ENCODE measurements around the gene KCNJ6.

The KCNJ6 gene

DNA sequence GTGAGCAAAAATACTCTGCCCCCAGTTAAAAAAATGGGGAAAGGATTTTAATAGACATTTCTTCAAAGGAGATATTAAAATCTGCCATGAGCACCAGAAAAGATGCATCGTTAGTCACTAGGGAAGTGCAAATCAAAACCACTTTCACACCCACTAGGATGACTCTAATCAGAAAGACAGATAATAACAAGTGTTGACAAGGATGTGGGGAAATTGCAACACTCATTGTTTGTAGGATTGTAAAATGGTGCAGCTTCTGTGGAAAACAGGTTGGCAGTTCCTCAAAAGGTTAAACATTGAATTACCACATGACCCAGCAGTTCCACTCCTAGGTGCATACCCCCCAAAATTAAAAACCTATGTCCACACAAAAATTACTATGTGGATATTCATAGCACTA, 112.3 kb downstream of the KCNJ6 start:
- CTCF ChIA-PET, result no interaction called here
- DNase-seq (ENCODE audit: extremely low spot score), result no peak
- POLR2A ChIA-PET, result no interaction called here
- no peak for TF ChIP-seq HDGF (IDR thresholded peaks at IDR 0.05; ENCODE audit: borderline replicate concordance)
- TF ChIP-seq LEF1 (IDR thresholded peaks at IDR 0.05; ENCODE audit: borderline replicate concordance), result no peak
- no peak for TF ChIP-seq FOXK2 (IDR thresholded peaks at IDR 0.05)
- no peak for TF ChIP-seq CTBP1 (IDR thresholded peaks at IDR 0.05; ENCODE audit: borderline replicate concordance)
- TF ChIP-seq FOXM1 (IDR thresholded peaks at IDR 0.05; ENCODE audit: borderline replicate concordance), result no peak
- no peak for TF ChIP-seq ELF4 (IDR thresholded peaks at IDR 0.05)
- no peak for TF ChIP-seq SP1 (IDR thresholded peaks at IDR 0.05)
- TF ChIP-seq FOXA1 (IDR thresholded peaks at IDR 0.05), result no peak
- TF ChIP-seq, protein P1, sequence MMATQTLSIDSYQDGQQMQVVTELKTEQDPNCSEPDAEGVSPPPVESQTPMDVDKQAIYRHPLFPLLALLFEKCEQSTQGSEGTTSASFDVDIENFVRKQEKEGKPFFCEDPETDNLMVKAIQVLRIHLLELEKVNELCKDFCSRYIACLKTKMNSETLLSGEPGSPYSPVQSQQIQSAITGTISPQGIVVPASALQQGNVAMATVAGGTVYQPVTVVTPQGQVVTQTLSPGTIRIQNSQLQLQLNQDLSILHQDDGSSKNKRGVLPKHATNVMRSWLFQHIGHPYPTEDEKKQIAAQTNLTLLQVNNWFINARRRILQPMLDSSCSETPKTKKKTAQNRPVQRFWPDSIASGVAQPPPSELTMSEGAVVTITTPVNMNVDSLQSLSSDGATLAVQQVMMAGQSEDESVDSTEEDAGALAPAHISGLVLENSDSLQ (IDR thresholded peaks at IDR 0.05), result no peak
- no peak for TF ChIP-seq L3MBTL2 (conservative IDR thresholded peaks at IDR 0.05)
- TF ChIP-seq TARDBP (IDR thresholded peaks at IDR 0.05), result no peak
- no peak for TF ChIP-seq BHLHE40 (IDR thresholded peaks at IDR 0.05; ENCODE audit: borderline replicate concordance)
- no peak for TF ChIP-seq NFRKB (IDR thresholded peaks at IDR 0.05)
- TF ChIP-seq ARNT (IDR thresholded peaks at IDR 0.05), result no peak

DNA sequence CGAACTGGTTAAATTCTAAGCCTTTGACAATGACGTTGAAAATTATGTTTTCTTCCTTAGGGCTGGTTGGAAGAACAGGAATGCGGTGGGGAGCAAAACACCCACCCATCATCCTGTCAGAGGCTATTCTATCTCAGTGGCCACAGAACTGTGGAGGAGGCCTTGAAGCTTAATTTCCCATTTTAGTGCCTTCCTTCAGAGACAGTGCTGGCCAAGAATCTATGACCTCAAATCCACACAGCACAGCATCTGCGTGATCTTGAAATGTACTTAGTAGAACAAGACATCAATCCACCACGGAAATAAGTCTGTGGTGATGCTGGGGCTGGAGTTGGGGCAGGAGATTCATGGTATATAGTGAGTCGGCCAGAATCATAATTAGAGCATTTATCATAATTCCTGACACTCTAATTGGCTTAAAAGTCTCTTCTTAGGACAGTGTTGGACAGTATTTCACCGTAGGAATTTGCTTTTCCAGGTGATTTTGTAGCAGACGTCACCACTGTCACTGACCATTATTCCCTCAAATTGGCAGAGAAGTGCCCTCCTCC, 113.1 kb downstream of the KCNJ6 start:
- ChIA-PET CTCF (no interaction called here), POLR2A (no interaction called here)
- TF ChIP-seq LEF1 (IDR thresholded peaks at IDR 0.05; ENCODE audit: borderline replicate concordance) (no peak), HDGF (IDR thresholded peaks at IDR 0.05; ENCODE audit: borderline replicate concordance) (no peak), SUZ12 (IDR thresholded peaks at IDR 0.05) (no peak), L3MBTL2 (conservative IDR thresholded peaks at IDR 0.05) (no peak), FOXK2 (IDR thresholded peaks at IDR 0.05) (no peak), NFRKB (IDR thresholded peaks at IDR 0.05) (no peak), ZNF384 (IDR thresholded peaks at IDR 0.05) (no peak), CTBP1 (IDR thresholded peaks at IDR 0.05; ENCODE audit: borderline replicate concordance) (no peak), ARNT (IDR thresholded peaks at IDR 0.05) (no peak), SP1 (IDR thresholded peaks at IDR 0.05) (no peak), TARDBP (IDR thresholded peaks at IDR 0.05) (no peak), BHLHE40 (IDR thresholded peaks at IDR 0.05; ENCODE audit: borderline replicate concordance) (no peak), FOXA1 (IDR thresholded peaks at IDR 0.05) (no peak), ELF4 (IDR thresholded peaks at IDR 0.05) (no peak), FOXM1 (IDR thresholded peaks at IDR 0.05; ENCODE audit: borderline replicate concordance) (no peak)
- TF ChIP-seq, protein P1 (IDR thresholded peaks at IDR 0.05), result no peak
- DNase-seq (ENCODE audit: extremely low spot score), result no peak

DNA sequence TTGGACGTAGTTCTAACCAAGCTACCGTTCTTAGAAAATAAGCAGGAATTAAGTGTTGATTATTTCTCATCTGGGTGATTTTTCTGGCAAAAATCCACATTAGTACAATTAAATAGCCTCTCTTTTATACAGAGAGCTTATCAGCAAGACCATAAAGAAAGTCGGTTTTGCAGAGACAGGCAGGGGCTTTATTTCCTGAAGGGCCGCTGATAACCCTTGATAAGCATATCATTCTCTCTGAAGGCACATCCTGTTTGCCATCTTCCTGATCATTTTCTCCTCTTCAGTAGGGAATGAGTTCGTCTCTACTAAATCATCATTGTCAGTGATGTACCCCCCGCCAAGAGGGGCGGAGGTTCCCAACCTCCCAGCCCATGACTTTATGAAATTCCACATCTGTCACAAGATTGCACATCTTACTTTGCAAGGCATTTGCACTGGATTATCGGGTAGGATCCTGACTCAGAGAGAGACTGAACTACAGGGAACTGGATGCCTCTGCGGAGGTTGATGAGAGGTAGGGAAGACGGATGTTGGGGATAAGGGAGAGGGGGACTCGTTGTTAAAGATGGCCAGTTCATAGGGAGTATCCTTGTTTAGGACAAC, 115.7 kb downstream of the KCNJ6 start:
- POLR2A ChIA-PET, result no interaction called here
- CTCF ChIA-PET, result no interaction called here
- TF ChIP-seq CTBP1 (IDR thresholded peaks at IDR 0.05; ENCODE audit: borderline replicate concordance) (no peak), ARNT (IDR thresholded peaks at IDR 0.05) (no peak), TARDBP (IDR thresholded peaks at IDR 0.05) (no peak), SUZ12 (IDR thresholded peaks at IDR 0.05) (no peak), FOXK2 (IDR thresholded peaks at IDR 0.05) (no peak), FOXA1 (IDR thresholded peaks at IDR 0.05) (no peak), SP1 (IDR thresholded peaks at IDR 0.05) (no peak)
- DNase-seq (ENCODE audit: extremely low spot score), result no peak

DNA sequence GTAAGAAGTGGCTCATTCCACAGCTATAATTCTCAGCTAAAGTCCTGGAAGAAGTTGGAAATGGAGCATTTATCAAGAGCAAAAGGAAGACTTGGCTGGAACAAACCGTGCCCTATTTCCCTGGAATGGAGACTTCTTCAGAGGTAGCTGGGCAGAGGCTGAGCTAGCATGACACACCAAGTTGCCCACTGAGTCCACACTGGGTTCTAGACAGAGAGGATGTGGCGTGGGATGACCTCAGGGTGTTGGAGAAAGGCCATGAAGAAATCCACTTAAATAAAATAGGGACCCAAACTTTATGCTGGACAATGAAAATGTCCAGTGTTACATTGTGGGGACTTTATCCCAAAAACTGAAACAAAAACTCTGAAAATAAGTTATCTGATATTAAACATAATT, 116.2 kb downstream of the KCNJ6 start:
- TF ChIP-seq NFRKB (IDR thresholded peaks at IDR 0.05) (no peak), CTBP1 (IDR thresholded peaks at IDR 0.05; ENCODE audit: borderline replicate concordance) (no peak), FOXM1 (IDR thresholded peaks at IDR 0.05; ENCODE audit: borderline replicate concordance) (no peak), FOXA1 (IDR thresholded peaks at IDR 0.05) (no peak), ELF4 (IDR thresholded peaks at IDR 0.05) (no peak), HDGF (IDR thresholded peaks at IDR 0.05; ENCODE audit: borderline replicate concordance) (no peak), SUZ12 (IDR thresholded peaks at IDR 0.05) (no peak), LEF1 (IDR thresholded peaks at IDR 0.05; ENCODE audit: borderline replicate concordance) (no peak), ARNT (IDR thresholded peaks at IDR 0.05) (no peak), ZNF384 (IDR thresholded peaks at IDR 0.05) (no peak)
- DNase-seq (ENCODE audit: extremely low spot score), result no peak
- POLR2A ChIA-PET, result no interaction called here
- CTCF ChIA-PET, result no interaction called here

DNA sequence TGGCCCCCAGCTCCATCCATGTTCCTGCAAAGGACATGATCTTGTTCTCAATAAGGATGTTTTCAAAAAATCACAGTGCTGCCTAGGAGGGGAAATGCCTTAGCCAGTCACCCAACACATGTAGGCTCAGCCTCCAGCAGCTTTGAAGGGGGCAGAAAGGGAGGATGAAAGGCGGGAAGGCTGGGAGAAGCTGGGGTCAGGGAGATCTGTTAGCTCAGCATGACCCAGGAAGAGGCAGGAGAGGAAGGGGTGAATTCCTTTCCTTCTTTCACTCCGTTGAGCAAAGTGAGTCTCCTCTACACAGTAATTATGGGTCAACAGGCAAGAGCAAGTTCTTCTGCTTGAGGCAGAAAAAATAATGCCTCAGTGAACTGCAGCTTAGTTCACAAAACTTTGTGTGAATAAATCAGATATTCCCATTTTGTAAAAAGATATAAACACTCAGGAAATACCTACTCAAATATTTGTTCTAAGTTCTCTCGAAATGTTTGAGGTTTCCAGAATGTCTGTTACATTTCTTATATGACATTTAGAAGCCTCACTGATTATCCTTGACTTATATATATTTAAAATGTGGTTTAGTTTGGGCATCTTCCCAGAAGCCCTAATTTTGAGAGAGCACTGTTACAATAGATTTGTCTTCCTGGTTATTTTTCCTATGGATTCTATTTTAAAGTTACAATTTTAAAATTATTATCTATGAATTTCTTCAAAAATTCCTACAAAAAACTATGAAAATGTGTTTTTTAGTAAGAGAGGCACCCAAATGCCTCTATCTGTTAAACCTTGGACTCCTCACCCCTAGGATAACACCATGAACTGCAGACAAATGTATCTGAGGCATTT, 116.8 kb downstream of the KCNJ6 start:
- DNase-seq (ENCODE audit: extremely low spot score), result no peak
- CTCF ChIA-PET, result interaction anchor here (0.6 kb wide), 1 partner anchor 125 kb away, joined by 3 read pairs; no protein-coding TSS in a partner anchor
- POLR2A ChIA-PET, result no interaction called here
- TF ChIP-seq SP1 (IDR thresholded peaks at IDR 0.05), result no peak
- no peak for TF ChIP-seq ZNF384 (IDR thresholded peaks at IDR 0.05)
- TF ChIP-seq FOXM1 (IDR thresholded peaks at IDR 0.05; ENCODE audit: borderline replicate concordance), result no peak
- TF ChIP-seq HDGF (IDR thresholded peaks at IDR 0.05; ENCODE audit: borderline replicate concordance), result no peak
- TF ChIP-seq SUZ12 (IDR thresholded peaks at IDR 0.05), result no peak
- TF ChIP-seq FOXK2 (IDR thresholded peaks at IDR 0.05), result no peak
- no peak for TF ChIP-seq NFRKB (IDR thresholded peaks at IDR 0.05)
- TF ChIP-seq LEF1 (IDR thresholded peaks at IDR 0.05; ENCODE audit: borderline replicate concordance), result no peak
- TF ChIP-seq BHLHE40 (IDR thresholded peaks at IDR 0.05; ENCODE audit: borderline replicate concordance), result no peak
- no peak for TF ChIP-seq L3MBTL2 (conservative IDR thresholded peaks at IDR 0.05)
- TF ChIP-seq ARNT (IDR thresholded peaks at IDR 0.05), result no peak
- TF ChIP-seq CTBP1 (IDR thresholded peaks at IDR 0.05; ENCODE audit: borderline replicate concordance), result no peak
- TF ChIP-seq, protein P1 (IDR thresholded peaks at IDR 0.05), result no peak
- TF ChIP-seq ELF4 (IDR thresholded peaks at IDR 0.05), result no peak
- TF ChIP-seq FOXA1 (IDR thresholded peaks at IDR 0.05), result no peak
- no peak for TF ChIP-seq TARDBP (IDR thresholded peaks at IDR 0.05)

Data from HEK293T (cell line).